ENCODE measurements around the gene PNKP. TPM values are rescaled to one million over a fixed set of nuclear protein-coding genes. Genes with fewer than 3 reads are reported as not detected.

PNKP gene
- total RNA-seq, 1 experiment from 2014 or later, result 130 TPM

DNA sequence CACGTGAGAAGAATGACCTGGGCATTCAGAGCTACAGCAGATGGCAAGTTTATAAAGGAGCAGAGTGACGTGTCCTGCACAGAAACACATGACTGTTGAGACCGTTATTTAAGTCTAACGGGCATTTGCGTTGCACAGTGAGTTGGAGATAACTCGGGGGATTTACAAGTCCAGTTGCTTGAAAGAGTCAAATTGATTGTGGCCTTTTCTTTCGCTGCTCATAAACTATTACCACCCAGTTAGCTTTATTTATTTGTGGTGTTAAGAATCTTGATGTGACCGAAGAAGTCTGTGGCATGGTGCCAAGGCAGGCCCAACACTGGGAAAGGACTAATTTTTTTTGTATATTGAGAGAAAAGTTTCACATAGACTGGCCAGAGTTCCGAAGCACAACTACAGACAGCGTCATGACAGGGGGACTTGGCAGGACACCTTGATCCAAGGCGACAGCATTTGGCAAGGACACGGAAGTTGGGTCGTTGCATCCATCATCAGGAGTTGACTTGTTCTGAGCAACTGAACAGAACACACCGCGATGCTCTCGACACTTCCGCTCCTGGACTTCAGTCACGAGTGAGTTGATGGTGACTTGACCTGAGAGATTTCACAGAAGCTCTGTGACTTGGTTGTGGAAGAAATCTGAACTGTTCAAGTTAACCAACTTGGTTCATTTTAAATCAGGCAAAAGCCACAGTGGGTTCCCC is 28.3 kb downstream of the PNKP start:
- TF ChIP-seq, protein P1, sequence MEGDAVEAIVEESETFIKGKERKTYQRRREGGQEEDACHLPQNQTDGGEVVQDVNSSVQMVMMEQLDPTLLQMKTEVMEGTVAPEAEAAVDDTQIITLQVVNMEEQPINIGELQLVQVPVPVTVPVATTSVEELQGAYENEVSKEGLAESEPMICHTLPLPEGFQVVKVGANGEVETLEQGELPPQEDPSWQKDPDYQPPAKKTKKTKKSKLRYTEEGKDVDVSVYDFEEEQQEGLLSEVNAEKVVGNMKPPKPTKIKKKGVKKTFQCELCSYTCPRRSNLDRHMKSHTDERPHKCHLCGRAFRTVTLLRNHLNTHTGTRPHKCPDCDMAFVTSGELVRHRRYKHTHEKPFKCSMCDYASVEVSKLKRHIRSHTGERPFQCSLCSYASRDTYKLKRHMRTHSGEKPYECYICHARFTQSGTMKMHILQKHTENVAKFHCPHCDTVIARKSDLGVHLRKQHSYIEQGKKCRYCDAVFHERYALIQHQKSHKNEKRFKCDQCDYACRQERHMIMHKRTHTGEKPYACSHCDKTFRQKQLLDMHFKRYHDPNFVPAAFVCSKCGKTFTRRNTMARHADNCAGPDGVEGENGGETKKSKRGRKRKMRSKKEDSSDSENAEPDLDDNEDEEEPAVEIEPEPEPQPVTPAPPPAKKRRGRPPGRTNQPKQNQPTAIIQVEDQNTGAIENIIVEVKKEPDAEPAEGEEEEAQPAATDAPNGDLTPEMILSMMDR (IDR thresholded peaks at IDR 0.05; ENCODE audit: insufficient read depth in 1 of 2, low read depth in 1 of 2, low read length in 1 of 2, severe bottlenecking in 1 of 2, unreplicated experiment in 1 of 2), result no peak
- no peak overlapping the region for H3K4me3 ChIP-seq (ENCODE audit: low read depth, low read length)
- ChIA-PET POLR2A (no interaction called here), CTCF (no interaction called here)
- H3K36me3 ChIP-seq (ENCODE audit: control insufficient read depth, insufficient read depth, low read length), result peaks cover 3% of the 10 kb centered on the region
- DNase-seq, result no peak
- H3K4me1 Mint-ChIP-seq (ENCODE audit: low read depth, unreplicated experiment), result no peaks in the 10 kb centered on the region
- H3K9me3 Mint-ChIP-seq (ENCODE audit: unreplicated experiment), result no peaks in the 10 kb centered on the region
- no peaks in the 10 kb centered on the region for H3K27me3 Mint-ChIP-seq (ENCODE audit: insufficient read depth, unreplicated experiment)
- no peaks in the 10 kb centered on the region for H3K4me1 ChIP-seq
- no peaks in the 10 kb centered on the region for H3K9me3 ChIP-seq
- no peak overlapping the region for H3K27ac Mint-ChIP-seq (ENCODE audit: unreplicated experiment)
- no peaks in the 10 kb centered on the region for H3K27me3 ChIP-seq (replicated peaks; ENCODE audit: control insufficient read depth, insufficient read depth, low read length)
- no peak overlapping the region for H3K4me3 Mint-ChIP-seq (ENCODE audit: unreplicated experiment)
- intact Hi-C loops (cut with micrococcal nuclease; ENCODE audit: unreplicated experiment), result no loop called here
- peaks cover 63% of the 10 kb centered on the region for H3K36me3 Mint-ChIP-seq (ENCODE audit: insufficient read depth, unreplicated experiment)
- TSS peak; percentile 28 for BruUV-seq (replicated peaks)

DNA sequence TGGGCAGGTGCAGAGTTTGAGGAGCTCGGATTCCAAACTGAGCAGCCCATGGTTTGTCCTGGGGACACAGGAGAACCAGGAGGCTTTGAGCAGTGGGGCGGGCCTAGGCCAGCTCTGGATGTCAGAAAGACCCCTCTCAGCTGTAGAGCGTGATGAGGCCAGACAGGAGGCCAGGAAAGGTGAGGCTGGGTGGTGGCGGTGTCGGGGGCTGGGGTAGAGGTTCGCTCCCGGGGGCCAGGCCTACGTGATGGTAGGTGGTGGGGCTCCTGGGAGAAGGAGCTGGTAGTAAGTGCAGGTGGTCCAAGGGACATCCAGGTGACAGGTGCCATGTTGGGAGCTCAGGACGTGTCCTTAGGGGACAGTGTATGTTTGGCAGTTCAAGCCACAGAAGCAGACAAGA is 30.0 kb downstream of the PNKP start:
- Histone ChIP-seq H3K27me3 (replicated peaks; ENCODE audit: control insufficient read depth, insufficient read depth, low read length) (no peaks in the 10 kb centered on the region), H3K4me3 (ENCODE audit: low read depth, low read length) (no peak overlapping the region), H3K4me1 (no peaks in the 10 kb centered on the region), H3K9me3 (no peaks in the 10 kb centered on the region), H3K36me3 (ENCODE audit: control insufficient read depth, insufficient read depth, low read length) (peaks cover 4% of the 10 kb centered on the region)
- no peak for DNase-seq
- Mint-ChIP-seq H3K27me3 (ENCODE audit: insufficient read depth, unreplicated experiment) (no peaks in the 10 kb centered on the region), H3K27ac (ENCODE audit: unreplicated experiment) (no peak overlapping the region), H3K9me3 (ENCODE audit: unreplicated experiment) (no peaks in the 10 kb centered on the region), H3K36me3 (ENCODE audit: insufficient read depth, unreplicated experiment) (peaks cover 69% of the 10 kb centered on the region), H3K4me3 (ENCODE audit: unreplicated experiment) (no peak overlapping the region), H3K4me1 (ENCODE audit: low read depth, unreplicated experiment) (no peaks in the 10 kb centered on the region)
- CTCF ChIA-PET, result no interaction called here
- BruUV-seq (replicated peaks), result no TSS peak
- POLR2A ChIA-PET, result no interaction called here
- intact Hi-C loops (cut with micrococcal nuclease; ENCODE audit: unreplicated experiment), result no loop called here
- TF ChIP-seq, protein P1 (IDR thresholded peaks at IDR 0.05; ENCODE audit: insufficient read depth in 1 of 2, low read depth in 1 of 2, low read length in 1 of 2, severe bottlenecking in 1 of 2, unreplicated experiment in 1 of 2), result no peak

DNA sequence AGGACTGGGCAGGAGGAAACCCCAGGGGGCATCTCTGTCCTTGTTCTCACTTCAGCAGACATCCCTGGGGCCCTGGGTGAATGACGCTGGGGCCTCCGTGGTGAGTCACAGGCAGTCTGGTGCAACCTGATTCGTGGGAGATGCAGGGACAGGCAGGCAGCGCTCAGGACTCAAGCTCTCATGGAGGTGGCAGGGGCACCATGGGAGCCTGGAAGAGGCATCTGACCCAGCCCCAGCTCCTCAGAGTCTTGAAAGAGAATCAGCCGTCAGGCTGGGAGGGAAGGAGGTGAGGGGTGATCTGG is 30.4 kb downstream of the PNKP start:
- ChIA-PET CTCF (no interaction called here), POLR2A (no interaction called here)
- Mint-ChIP-seq H3K27ac (ENCODE audit: unreplicated experiment) (no peak overlapping the region), H3K4me3 (ENCODE audit: unreplicated experiment) (no peak overlapping the region), H3K9me3 (ENCODE audit: unreplicated experiment) (no peaks in the 10 kb centered on the region), H3K36me3 (ENCODE audit: insufficient read depth, unreplicated experiment) (peaks cover 66% of the 10 kb centered on the region), H3K4me1 (ENCODE audit: low read depth, unreplicated experiment) (no peaks in the 10 kb centered on the region), H3K27me3 (ENCODE audit: insufficient read depth, unreplicated experiment) (no peaks in the 10 kb centered on the region)
- Histone ChIP-seq H3K36me3 (ENCODE audit: control insufficient read depth, insufficient read depth, low read length) (peaks cover 4% of the 10 kb centered on the region), H3K9me3 (no peaks in the 10 kb centered on the region), H3K4me1 (no peaks in the 10 kb centered on the region), H3K27me3 (replicated peaks; ENCODE audit: control insufficient read depth, insufficient read depth, low read length) (no peaks in the 10 kb centered on the region), H3K4me3 (ENCODE audit: low read depth, low read length) (no peak overlapping the region)
- BruUV-seq (replicated peaks), result no TSS peak
- no peak for DNase-seq
- intact Hi-C loops (cut with micrococcal nuclease; ENCODE audit: unreplicated experiment), result no loop called here
- TF ChIP-seq, protein P1 (IDR thresholded peaks at IDR 0.05; ENCODE audit: insufficient read depth in 1 of 2, low read depth in 1 of 2, low read length in 1 of 2, severe bottlenecking in 1 of 2, unreplicated experiment in 1 of 2), result no peak

All from Caco-2 (cell line).